Measurements from ENCODE around the gene RASEF.

Gene RASEF

GRCh38 chr9:83047839-83048775, 14.8 kb downstream of the RASEF start:
- no peak for DNase-seq

GRCh38 chr9:83043597-83043996, 19.3 kb downstream of the RASEF start:
- DNase-seq, result no peak

GRCh38 chr9:83041771-83042170, 21.2 kb downstream of the RASEF start:
- no peak for DNase-seq

DNA sequence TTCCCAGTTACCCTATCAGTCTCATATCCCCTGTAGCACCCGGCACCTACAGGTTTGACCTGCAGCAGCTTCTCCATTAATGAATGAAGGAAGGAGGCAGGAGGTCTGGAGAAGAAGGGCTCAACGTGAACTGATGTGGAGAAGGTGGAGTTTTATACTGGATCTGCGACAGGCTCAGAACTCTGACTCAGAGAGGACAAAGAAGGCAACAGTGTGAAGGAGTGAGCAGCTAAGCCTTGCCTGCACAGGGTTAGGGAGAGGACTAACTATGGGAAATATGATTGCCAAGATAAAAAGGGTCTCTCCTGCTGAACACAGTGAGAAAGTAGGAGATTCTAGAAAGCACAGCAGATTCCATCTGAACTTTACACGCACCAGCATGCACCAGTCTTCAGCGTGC, 23.6 kb downstream of the RASEF start:
- DNase-seq, result no peak

DNA sequence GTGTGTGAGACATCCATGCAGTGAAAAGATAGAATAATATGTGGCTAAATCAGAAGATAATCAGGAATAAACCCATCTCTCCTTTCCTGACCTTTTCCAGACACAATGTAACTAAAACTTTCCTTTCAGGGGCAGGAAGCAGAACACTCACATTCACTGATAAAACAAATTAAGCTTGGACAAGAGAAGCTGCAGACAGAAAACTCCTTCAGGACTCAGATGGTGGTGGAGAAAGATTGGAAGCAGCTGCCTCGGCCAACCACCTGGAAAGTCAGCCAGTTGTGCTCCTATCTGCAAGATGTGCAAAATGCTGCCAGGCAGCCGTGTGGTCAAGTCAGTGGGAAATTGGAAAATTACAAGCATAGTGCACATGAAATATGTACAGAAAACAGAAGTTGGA, 26.9 kb downstream of the RASEF start:
- DNase-seq, result no peak

- DNase-seq, result no peak
Measured at GRCh38 chr9:83035143-83035542, 27.8 kb downstream of the RASEF start.

DNA sequence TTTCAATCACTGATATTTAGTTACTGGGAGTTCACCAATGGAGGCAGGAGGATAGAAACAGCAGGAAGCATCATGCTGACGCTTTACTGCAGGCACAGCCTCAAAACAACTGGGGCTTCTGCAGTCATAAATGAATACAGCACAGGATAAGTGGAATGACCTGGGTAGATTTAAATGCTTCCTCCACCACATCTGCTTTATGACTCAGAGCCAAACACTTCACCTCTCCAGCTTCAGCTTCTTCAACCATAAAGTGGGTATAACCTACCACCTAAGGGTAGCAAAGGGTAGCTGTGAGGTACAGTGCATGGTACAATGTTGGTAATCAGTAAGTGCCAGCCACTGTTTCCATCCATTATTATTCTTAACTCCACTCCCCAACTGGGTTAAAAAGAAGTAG, 28.4 kb downstream of the RASEF start:
- DNase-seq, result no peak

GRCh38 chr9:83034026-83034425, 28.9 kb downstream of the RASEF start:
- no peak for DNase-seq

DNA sequence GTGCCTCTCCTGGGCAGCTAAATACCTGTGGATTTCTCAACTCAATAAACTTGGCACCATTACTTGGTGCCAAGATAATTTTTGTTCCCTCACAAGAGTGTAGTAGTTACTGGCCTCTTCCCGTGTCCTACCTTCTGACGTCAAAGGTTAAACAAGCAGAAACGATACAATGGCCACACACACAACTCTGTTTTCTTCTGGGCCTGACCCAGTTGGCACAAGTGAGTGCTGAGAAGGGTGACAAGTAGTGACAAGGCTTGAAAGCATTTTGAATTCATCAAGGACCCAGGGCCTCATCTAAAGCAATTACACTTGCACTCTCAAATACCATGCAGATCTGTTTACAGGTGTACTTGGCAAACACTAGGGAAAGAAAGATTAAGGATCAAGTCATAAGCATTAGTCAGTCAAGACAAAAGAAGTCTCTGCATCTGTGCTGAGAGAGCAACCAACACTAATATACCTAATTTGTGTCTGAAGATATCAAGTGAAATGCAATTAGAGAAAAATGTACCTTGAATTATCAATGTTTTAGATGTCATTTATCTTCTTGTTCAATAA, 30.8 kb downstream of the RASEF start:
- DNase-seq, result no peak

GRCh38 chr9:83030391-83031107, 32.4 kb downstream of the RASEF start:
- DNase-seq, result no peak

DNA sequence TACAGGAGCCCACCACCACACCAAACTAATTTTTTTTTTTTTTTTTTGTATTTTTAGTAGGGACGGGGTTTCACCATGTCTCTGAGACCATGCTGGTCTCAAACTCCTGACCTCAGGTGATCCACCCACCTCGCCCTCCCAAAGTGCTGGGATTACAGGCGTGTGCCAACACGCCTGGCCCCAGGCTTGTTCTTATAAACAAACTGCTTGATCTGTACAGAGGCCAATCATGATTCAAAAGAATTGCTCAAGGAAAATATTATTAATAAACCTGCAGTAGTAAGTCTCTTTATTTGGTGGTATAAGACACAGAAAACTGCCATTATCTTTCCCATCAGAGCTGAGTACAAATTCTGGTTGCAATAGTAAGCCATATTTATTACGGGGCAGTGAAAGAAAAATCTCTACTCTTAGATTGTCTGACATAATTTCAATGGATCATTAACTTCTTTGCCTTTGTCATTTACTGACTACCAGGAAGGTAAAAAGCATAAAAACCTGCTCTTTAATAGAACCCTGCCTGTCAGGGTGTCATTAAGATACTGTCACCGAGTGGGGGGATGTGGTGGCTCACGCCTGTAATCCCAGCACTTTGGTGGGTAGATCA, 33.3 kb downstream of the RASEF start:
- no peak for DNase-seq

- no peak for DNase-seq
Measured at GRCh38 chr9:83027153-83027891, 35.6 kb downstream of the RASEF start.

- DNase-seq, result no peak
Measured at GRCh38 chr9:83024506-83025125, 38.3 kb downstream of the RASEF start.

- no peak for DNase-seq
Measured at GRCh38 chr9:83023151-83023550, 39.8 kb downstream of the RASEF start.

GRCh38 chr9:83020864-83021263, 42.1 kb downstream of the RASEF start:
- DNase-seq, result no peak

DNA sequence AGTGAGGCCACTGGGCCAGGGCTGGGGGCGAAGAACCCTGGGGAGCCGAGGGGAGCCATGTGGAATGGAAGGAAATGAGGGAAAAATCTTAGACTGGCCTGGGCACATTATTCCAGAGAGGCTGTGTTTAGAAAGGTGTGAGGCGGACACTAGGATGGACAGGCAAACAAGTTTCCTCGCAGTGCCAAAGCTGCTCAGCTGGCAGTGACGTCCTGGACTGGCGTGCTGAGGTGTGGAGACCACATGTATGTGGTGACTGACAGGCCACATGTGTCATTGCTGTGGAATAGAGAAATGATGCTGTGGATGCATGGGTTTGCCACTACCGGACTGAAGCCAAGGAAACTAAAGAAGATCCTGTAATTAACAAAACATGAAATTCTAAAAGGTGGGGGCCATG, 42.6 kb downstream of the RASEF start:
- no peak for DNase-seq

GRCh38 chr9:83019246-83019645, 43.7 kb downstream of the RASEF start:
- no peak for DNase-seq

- no peak for DNase-seq
Measured at GRCh38 chr9:83015897-83016296, 47.0 kb downstream of the RASEF start.

GRCh38 chr9:83013867-83014605, 48.9 kb downstream of the RASEF start:
- DNase-seq, result no peak

DNA sequence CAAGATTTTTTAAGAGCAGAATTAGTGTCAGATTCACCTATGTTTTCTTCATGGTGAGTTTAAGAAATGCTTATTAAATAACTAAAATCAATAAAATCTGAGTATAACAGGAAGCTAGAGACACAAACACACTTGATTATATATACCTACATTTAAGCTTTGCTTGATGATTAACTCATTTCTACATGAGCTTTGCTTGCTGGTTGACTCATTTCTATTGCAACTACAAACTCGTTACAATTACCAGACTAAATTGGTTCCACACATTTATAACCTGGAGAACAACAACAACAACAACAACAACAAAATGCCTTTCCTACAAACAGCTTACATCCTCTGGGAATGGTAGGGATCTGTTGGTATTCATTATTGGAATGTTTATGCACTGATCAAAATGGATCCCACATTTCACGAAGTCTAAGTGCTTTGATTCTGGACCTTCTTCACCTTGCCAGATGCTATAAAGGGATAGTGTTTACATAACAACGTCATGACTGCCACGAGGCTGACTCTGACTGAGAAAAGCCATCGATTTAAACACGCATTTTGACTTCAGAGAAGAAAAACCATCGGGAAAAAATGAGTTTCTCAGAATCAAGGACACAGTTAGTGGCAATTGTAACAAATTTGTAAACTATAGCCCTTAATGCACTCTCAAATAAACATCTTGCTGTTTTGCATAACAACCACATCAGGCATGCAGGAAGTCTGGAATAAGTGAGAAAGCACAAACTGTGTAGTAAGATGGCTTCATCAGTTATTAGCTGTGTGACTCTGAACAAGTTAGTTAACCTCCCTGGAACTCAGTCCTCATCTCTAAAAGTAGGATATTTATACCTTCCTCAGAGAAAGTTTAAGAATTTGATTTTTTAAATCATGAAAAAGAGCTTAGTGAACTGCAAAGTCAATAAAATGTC, 49.8 kb downstream of the RASEF start:
- no peak for DNase-seq

Data from stimulated activated CD4-positive, alpha-beta T cell treated with anti-CD3 and anti-CD28 coated beads, Interleukin-2, amount 100 ng/mL, for 48 hours (primary cell).